ENCODE data around the gene HNRNPL.
"Not testable (repeated sequence)": the region's sequence is repeated elsewhere in the genome, so short reads cannot be mapped to it uniquely, and the experiment has no call there.

HNRNPL gene

GRCh38 chr19:38878575-38879399 is 29.0 kb upstream of the HNRNPL start:
- Mint-ChIP-seq H3K4me3 (peak overlapping the region; percentile 92), H3K36me3 (peaks cover 20% of the 10 kb centered on the region), H3K27ac (peak overlapping the region; percentile 98), H3K4me1 (peaks cover 46% of the 10 kb centered on the region), H3K27me3 (no peaks in the 10 kb centered on the region), H3K9me3 (no peaks in the 10 kb centered on the region)
- DNase-seq: peak; percentile 30
- CTCF ChIA-PET: interaction anchor here (1.2 to 4.3 kb wide), 4 partner anchors 9 to 52 kb away, joined by 4 to 34 read pairs (median 6); partner anchors contain the start of genes MRPS12 and SARS2

- DNase-seq: peak; percentile 86
- Mint-ChIP-seq H3K4me1 (peaks cover 50% of the 10 kb centered on the region), H3K36me3 (peaks cover 25% of the 10 kb centered on the region), H3K9me3 (no peaks in the 10 kb centered on the region), H3K27me3 (no peaks in the 10 kb centered on the region), H3K4me3 (peak within 1 kb of the TSS; percentile 92), H3K27ac (peak within 1 kb of the TSS; percentile 98)
- CTCF ChIA-PET: interaction anchor here (1.2 to 4.3 kb wide), 4 partner anchors 9 to 53 kb away, joined by 4 to 34 read pairs (median 6); partner anchors contain the start of genes MRPS12 and SARS2
Observed at GRCh38 chr19:38877781-38878574, 28.2 kb upstream of the HNRNPL start, which contains the start of gene RINL. Gene RINL (minus strand): TSS chr19:38878275. CDS start chr19:38876742, 1,533 bp downstream.

GRCh38 chr19:38875656-38876395 is 26.0 kb upstream of the HNRNPL start:
- Mint-ChIP-seq H3K4me1 (peaks cover 51% of the 10 kb centered on the region), H3K36me3 (peaks cover 26% of the 10 kb centered on the region), H3K27me3 (no peaks in the 10 kb centered on the region), H3K4me3 (no peak overlapping the region), H3K27ac (peak overlapping the region; percentile 77), H3K9me3 (no peaks in the 10 kb centered on the region)
- no peak for DNase-seq
- CTCF ChIA-PET: interaction anchor here (0.6 to 4.3 kb wide), 2 partner anchors 12 to 22 kb away, joined by 4 to 34 read pairs; no protein-coding TSS in a partner anchor

- H3K4me1 Mint-ChIP-seq: peaks cover 58% of the 10 kb centered on the region
- H3K36me3 Mint-ChIP-seq: peaks cover 39% of the 10 kb centered on the region
- peak overlapping the region; percentile 12 for H3K27ac Mint-ChIP-seq
- not testable (repeated sequence) for DNase-seq, H3K27me3 Mint-ChIP-seq, H3K9me3 Mint-ChIP-seq, H3K4me3 Mint-ChIP-seq
- CTCF ChIA-PET: interaction anchor here (0.7 to 1.4 kb wide), 2 partner anchors 26 to 31 kb away, joined by 3 read pairs; no protein-coding TSS in a partner anchor
Observed at GRCh38 chr19:38873400-38873799, 23.6 kb upstream of the HNRNPL start.

- Mint-ChIP-seq H3K9me3 (no peaks in the 10 kb centered on the region), H3K4me3 (peak overlapping the region; percentile 69), H3K4me1 (peaks cover 45% of the 10 kb centered on the region), H3K27ac (peak overlapping the region; percentile 74), H3K36me3 (peaks cover 35% of the 10 kb centered on the region), H3K27me3 (no peaks in the 10 kb centered on the region)
- no peak for DNase-seq
- CTCF ChIA-PET: interaction anchor here (1.0 to 2.4 kb wide), 5 partner anchors 13 to 468 kb away, joined by 3 to 10 read pairs (median 4); partner anchors contain the start of genes FAM98C and NFKBIB
Observed at GRCh38 chr19:38870612-38871011, 20.8 kb upstream of the HNRNPL start.

- Mint-ChIP-seq H3K9me3 (peaks cover 3% of the 10 kb centered on the region), H3K4me3 (peak overlapping the region; percentile 77), H3K27me3 (no peaks in the 10 kb centered on the region), H3K27ac (peak overlapping the region; percentile 81), H3K4me1 (peaks cover 51% of the 10 kb centered on the region), H3K36me3 (peaks cover 40% of the 10 kb centered on the region)
- CTCF ChIA-PET: interaction anchor here (1.0 to 2.4 kb wide), 11 partner anchors 8 to 467 kb away, joined by 3 to 10 read pairs (median 4); partner anchors contain the start of genes FAM98C, NFKBIB and RINL
- DNase-seq: peak; percentile 95
Observed at GRCh38 chr19:38869836-38870607, 20.2 kb upstream of the HNRNPL start.

GRCh38 chr19:38869160-38869835 is 19.5 kb upstream of the HNRNPL start:
- Mint-ChIP-seq H3K9me3 (peaks cover 6% of the 10 kb centered on the region), H3K4me1 (peaks cover 58% of the 10 kb centered on the region), H3K27ac (peak overlapping the region; percentile 81), H3K36me3 (peaks cover 47% of the 10 kb centered on the region), H3K4me3 (peak overlapping the region; percentile 77), H3K27me3 (no peaks in the 10 kb centered on the region)
- DNase-seq: peak; percentile 52
- CTCF ChIA-PET: interaction anchor here (0.9 to 2.4 kb wide), 10 partner anchors 9 to 467 kb away, joined by 3 to 10 read pairs (median 5); partner anchors contain the start of genes ECH1, FAM98C, HNRNPL and RINL

GRCh38 chr19:38868551-38868950 is 18.8 kb upstream of the HNRNPL start:
- H3K4me1 Mint-ChIP-seq: peaks cover 62% of the 10 kb centered on the region
- no peaks in the 10 kb centered on the region for H3K27me3 Mint-ChIP-seq
- peak overlapping the region; percentile 77 for H3K4me3 Mint-ChIP-seq

GRCh38 chr19:38867171-38867780 is 17.5 kb upstream of the HNRNPL start:
- DNase-seq: no peak
- no peak overlapping the region for H3K27ac Mint-ChIP-seq
- CTCF ChIA-PET: interaction anchor here (1.1 kb wide), 3 partner anchors 18 to 25 kb away, joined by 3 to 4 read pairs (median 3); no protein-coding TSS in a partner anchor
- H3K36me3 Mint-ChIP-seq: peaks cover 43% of the 10 kb centered on the region
- H3K4me3 Mint-ChIP-seq: no peak overlapping the region
- no peaks in the 10 kb centered on the region for H3K27me3 Mint-ChIP-seq
- H3K4me1 Mint-ChIP-seq: peaks cover 67% of the 10 kb centered on the region
- H3K9me3 Mint-ChIP-seq: peaks cover 6% of the 10 kb centered on the region

More at GRCh38 chr19:38868551-38868950, 18.8 kb upstream of the HNRNPL start:
- Mint-ChIP-seq H3K36me3 (peaks cover 46% of the 10 kb centered on the region), H3K9me3 (peaks cover 6% of the 10 kb centered on the region), H3K27ac (peak overlapping the region; percentile 76)
- no peak for DNase-seq
- CTCF ChIA-PET: interaction anchor here (0.9 to 2.4 kb wide), 9 partner anchors 10 to 466 kb away, joined by 3 to 10 read pairs (median 5); partner anchors contain the start of genes ECH1, FAM98C, HNRNPL and RINL

- H3K27me3 Mint-ChIP-seq: no peaks in the 10 kb centered on the region
- peaks cover 6% of the 10 kb centered on the region for H3K9me3 Mint-ChIP-seq
- peaks cover 47% of the 10 kb centered on the region for H3K4me1 Mint-ChIP-seq
- DNase-seq: no peak
- CTCF ChIA-PET: no interaction called here
- peaks cover 24% of the 10 kb centered on the region for H3K36me3 Mint-ChIP-seq
- no peak overlapping the region for H3K4me3 Mint-ChIP-seq
- H3K27ac Mint-ChIP-seq: no peak overlapping the region
Observed at GRCh38 chr19:38862321-38863059, 12.7 kb upstream of the HNRNPL start.

GRCh38 chr19:38861368-38861767 is 11.6 kb upstream of the HNRNPL start:
- Mint-ChIP-seq H3K27ac (no peak overlapping the region), H3K4me3 (no peak overlapping the region), H3K9me3 (peaks cover 6% of the 10 kb centered on the region), H3K27me3 (peaks cover 1% of the 10 kb centered on the region), H3K4me1 (peaks cover 55% of the 10 kb centered on the region), H3K36me3 (peaks cover 21% of the 10 kb centered on the region)
- no peak for DNase-seq
- CTCF ChIA-PET: interaction anchor here (1.3 kb wide), 1 partner anchor 8 kb away, joined by 3 read pairs; no protein-coding TSS in a partner anchor
